Measurements from ENCODE around the gene NMRK2. TPM values are rescaled to one million over a fixed set of nuclear protein-coding genes. Genes with fewer than 3 reads are reported as not detected.

NMRK2 gene
- total and polyA plus RNA-seq, 2 donors (not counting 1 experiment from before 2014, with no cell fraction given), result not detected

DNA sequence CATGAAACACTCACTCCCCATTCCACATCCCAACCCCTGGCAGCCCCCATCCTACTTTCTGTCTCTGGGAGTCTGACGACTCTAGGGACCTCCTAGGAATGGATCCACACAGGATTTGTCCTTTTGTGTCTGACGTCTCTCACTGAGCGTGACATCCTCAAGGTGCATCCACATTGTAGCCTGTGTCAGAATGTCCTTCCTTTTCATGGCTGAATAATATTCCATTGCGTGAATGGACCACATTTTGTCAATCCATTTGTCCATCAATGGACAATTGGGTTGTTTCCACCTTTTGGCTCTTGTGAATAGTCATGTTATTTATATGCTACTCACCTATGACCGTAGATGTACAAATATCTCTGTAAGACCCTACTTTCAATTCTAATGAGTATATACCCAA lies 16.8 kb upstream of the NMRK2 start:
- H3K4me2 ChIP-seq (replicated peaks; ENCODE audit: low read depth, low read length, poor library complexity, severe bottlenecking), result no peak overlapping the region
- 100% methylated on average over 4 of the region's 5 CpGs for WGBS (ENCODE audit: insufficient coverage)
- intact Hi-C loops (cut with micrococcal nuclease), result no loop called here
- Mint-ChIP-seq H3K4me3 (no peak overlapping the region), H3K9me3 (ENCODE audit: insufficient read depth) (no peaks in the 10 kb centered on the region), H3K27ac (no peak overlapping the region), H3K4me1 (peaks cover 4% of the 10 kb centered on the region), H3K27me3 (peaks cover 13% of the 10 kb centered on the region)
- peaks cover 0 to 16% (median 0%) of the 10 kb centered on the region in 3 donors for H3K9me3 ChIP-seq (ENCODE audit: control extremely low read depth in 1 of 3, control insufficient read depth in 2 of 3, insufficient read depth in 1 of 3, low read length in 2 of 3)
- no peak overlapping the region for H2AFZ ChIP-seq (ENCODE audit: insufficient read depth, low read depth, low read length, poor library complexity, severe bottlenecking)
- DNase-seq (no peak), ATAC-seq (ENCODE audit: low read depth) (no peak)
- peaks cover 0 to 4% of the 10 kb centered on the region in 2 donors for H3K4me1 ChIP-seq (ENCODE audit: control insufficient read depth in 2 of 2, insufficient read depth in 2 of 2, low read length in 2 of 2)
- H4K20me1 ChIP-seq (ENCODE audit: control insufficient read depth, insufficient read depth, low read length, poor library complexity, severe bottlenecking), result no peaks in the 10 kb centered on the region
- no peaks in the 10 kb centered on the region for H3K36me3 ChIP-seq (replicated peaks in 1 of 2; ENCODE audit: control extremely low read depth in 1 of 2, control insufficient read depth in 1 of 2, extremely low read depth in 1 of 2, insufficient read depth in 2 of 2, low read length in 1 of 2)
- H3K27ac ChIP-seq (ENCODE audit: low read length in 2 of 2), result no peak overlapping the region
- no peak overlapping the region for H3K9ac ChIP-seq (ENCODE audit: low read length)
- TF ChIP-seq EZH2 (IDR thresholded peaks at IDR 0.05; ENCODE audit: borderline replicate concordance, insufficient read depth, low read depth, low read length, poor library complexity, severe bottlenecking), result no peak
- TF ChIP-seq, protein P1, sequence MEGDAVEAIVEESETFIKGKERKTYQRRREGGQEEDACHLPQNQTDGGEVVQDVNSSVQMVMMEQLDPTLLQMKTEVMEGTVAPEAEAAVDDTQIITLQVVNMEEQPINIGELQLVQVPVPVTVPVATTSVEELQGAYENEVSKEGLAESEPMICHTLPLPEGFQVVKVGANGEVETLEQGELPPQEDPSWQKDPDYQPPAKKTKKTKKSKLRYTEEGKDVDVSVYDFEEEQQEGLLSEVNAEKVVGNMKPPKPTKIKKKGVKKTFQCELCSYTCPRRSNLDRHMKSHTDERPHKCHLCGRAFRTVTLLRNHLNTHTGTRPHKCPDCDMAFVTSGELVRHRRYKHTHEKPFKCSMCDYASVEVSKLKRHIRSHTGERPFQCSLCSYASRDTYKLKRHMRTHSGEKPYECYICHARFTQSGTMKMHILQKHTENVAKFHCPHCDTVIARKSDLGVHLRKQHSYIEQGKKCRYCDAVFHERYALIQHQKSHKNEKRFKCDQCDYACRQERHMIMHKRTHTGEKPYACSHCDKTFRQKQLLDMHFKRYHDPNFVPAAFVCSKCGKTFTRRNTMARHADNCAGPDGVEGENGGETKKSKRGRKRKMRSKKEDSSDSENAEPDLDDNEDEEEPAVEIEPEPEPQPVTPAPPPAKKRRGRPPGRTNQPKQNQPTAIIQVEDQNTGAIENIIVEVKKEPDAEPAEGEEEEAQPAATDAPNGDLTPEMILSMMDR (IDR thresholded peaks at IDR 0.05), result no peak
- H3K4me3 ChIP-seq (ENCODE audit: control extremely low read depth in 1 of 5, extremely low read depth in 1 of 5, insufficient read depth in 1 of 5, low read depth in 2 of 5, low read length in 4 of 5), result no peak overlapping the region
- POLR2A ChIA-PET, result no interaction called here
- H3K27me3 ChIP-seq (replicated peaks in 1 of 4; ENCODE audit: control extremely low read depth in 1 of 4, control insufficient read depth in 3 of 4, insufficient read depth in 4 of 4, low read length in 3 of 4), result no peaks in the 10 kb centered on the region
- CTCF ChIA-PET, result no interaction called here
- H3K79me2 ChIP-seq (ENCODE audit: control insufficient read depth, insufficient read depth, low read length), result no peaks in the 10 kb centered on the region

DNA sequence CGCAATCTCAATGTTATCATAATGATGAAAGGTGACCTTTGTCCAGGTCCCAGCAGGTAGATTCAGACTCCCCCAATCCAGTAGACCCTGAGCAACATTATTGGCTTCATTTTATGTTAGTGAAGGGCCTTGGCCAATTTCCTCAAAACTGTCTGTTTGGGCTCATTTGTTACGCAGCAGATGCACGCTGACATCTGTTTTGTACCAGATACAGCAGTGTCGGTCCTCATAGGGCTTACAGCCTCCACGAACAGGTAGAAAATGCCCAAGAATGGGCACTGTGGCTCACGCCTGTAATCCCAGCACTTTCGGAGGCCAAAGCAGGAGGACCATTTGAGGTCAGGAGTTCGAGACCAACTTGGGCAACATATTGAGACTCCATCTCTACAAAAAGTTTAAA lies 13.1 kb upstream of the NMRK2 start:
- TF ChIP-seq, protein P1 (IDR thresholded peaks at IDR 0.05), result no peak
- no peak for TF ChIP-seq EZH2 (IDR thresholded peaks at IDR 0.05; ENCODE audit: borderline replicate concordance, insufficient read depth, low read depth, low read length, poor library complexity, severe bottlenecking)
- ATAC-seq (ENCODE audit: low read depth), result no peak

More for the DNA sequence above, 13.1 kb upstream of the NMRK2 start:
- Mint-ChIP-seq H3K27ac (no peak overlapping the region), H3K4me1 (peaks cover 4% of the 10 kb centered on the region), H3K27me3 (peaks cover 13% of the 10 kb centered on the region), H3K9me3 (ENCODE audit: insufficient read depth) (peaks cover 9% of the 10 kb centered on the region), H3K4me3 (no peak overlapping the region)
- Histone ChIP-seq H3K79me2 (ENCODE audit: control insufficient read depth, insufficient read depth, low read length) (no peaks in the 10 kb centered on the region), H2AFZ (ENCODE audit: insufficient read depth, low read depth, low read length, poor library complexity, severe bottlenecking) (no peak overlapping the region), H3K27me3 (replicated peaks in 1 of 4; ENCODE audit: control extremely low read depth in 1 of 4, control insufficient read depth in 3 of 4, insufficient read depth in 4 of 4, low read length in 3 of 4) (no peaks in the 10 kb centered on the region), H3K9me3 (ENCODE audit: control extremely low read depth in 1 of 3, control insufficient read depth in 2 of 3, insufficient read depth in 1 of 3, low read length in 2 of 3) (peaks cover 0 to 41% (median 7%) of the 10 kb centered on the region in 3 donors), H3K9ac (ENCODE audit: low read length) (no peak overlapping the region), H3K4me1 (ENCODE audit: control insufficient read depth in 2 of 2, insufficient read depth in 2 of 2, low read length in 2 of 2) (peaks cover 0 to 4% of the 10 kb centered on the region in 2 donors), H3K36me3 (replicated peaks in 1 of 2; ENCODE audit: control extremely low read depth in 1 of 2, control insufficient read depth in 1 of 2, extremely low read depth in 1 of 2, insufficient read depth in 2 of 2, low read length in 1 of 2) (no peaks in the 10 kb centered on the region), H3K4me2 (replicated peaks; ENCODE audit: low read depth, low read length, poor library complexity, severe bottlenecking) (no peak overlapping the region), H3K4me3 (ENCODE audit: control extremely low read depth in 1 of 5, extremely low read depth in 1 of 5, insufficient read depth in 1 of 5, low read depth in 2 of 5, low read length in 4 of 5) (no peak overlapping the region), H4K20me1 (ENCODE audit: control insufficient read depth, insufficient read depth, low read length, poor library complexity, severe bottlenecking) (no peaks in the 10 kb centered on the region), H3K27ac (ENCODE audit: low read length in 2 of 2) (no peak overlapping the region)
- WGBS (ENCODE audit: insufficient coverage), result 93% methylated on average over 6 of the region's 8 CpGs
- ChIA-PET CTCF (no interaction called here), POLR2A (no interaction called here)
- no peak for DNase-seq
- intact Hi-C loops (cut with micrococcal nuclease), result no loop called here
